Breast epithelium (tissue), 3 donors: ENCODE measurements around the gene RBBP8.

Experiments used
- POLR2A ChIP-seq: fragments of 450-650 bp; IDR thresholded peaks from one replicate; pipeline ENCODE4 v1.6.1; 2016; ENCODE audit warnings: antibody characterized with exemption, mild to moderate bottlenecking, moderate library complexity
- POLR2AphosphoS5 ChIP-seq, 3 donors: sonication (generic); formaldehyde crosslinking; IDR thresholded peaks; one replicate each; pipeline ENCODE4 v1.6.1; 2017; ENCODE audit warnings: antibody characterized with exemption in 3 of 3
- TF ChIP-seq, protein P1 (sequence below), 3 donors: fragments of 450-650 bp; IDR thresholded peaks; one replicate each; pipeline ENCODE4 v1.5.1; 2016 to 2017; ENCODE audit warnings: antibody characterized with exemption in 3 of 3, mild to moderate bottlenecking in 3 of 3, moderate library complexity in 3 of 3

DNA sequence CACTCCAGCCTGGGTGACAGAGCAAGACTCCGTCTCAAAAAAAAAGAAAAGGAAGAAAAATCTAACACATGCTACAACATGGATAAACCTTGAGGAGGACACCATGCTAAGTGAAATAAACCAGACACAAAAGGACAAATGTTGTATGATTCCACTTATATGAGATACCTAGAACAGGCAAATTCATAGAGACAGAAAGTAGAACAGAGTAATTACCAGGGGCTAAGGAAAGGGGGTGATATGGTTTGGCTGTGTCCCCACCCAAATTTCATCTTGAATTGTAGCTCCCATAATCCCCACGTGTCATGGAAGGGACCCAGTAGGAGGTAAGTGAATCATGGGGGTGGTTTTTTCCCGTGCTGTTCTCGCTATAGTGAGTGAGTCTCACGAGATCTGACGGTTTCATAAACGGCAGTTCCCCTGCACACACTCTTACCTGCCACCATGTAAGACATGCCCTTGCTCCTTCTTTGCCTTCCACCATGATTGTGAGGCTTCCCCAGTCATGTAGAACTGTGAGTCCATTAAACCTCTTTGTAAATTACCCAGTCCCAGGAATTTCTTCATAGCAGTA lies 110.8 kb downstream of the RBBP8 start:
- TF ChIP-seq, protein P1, sequence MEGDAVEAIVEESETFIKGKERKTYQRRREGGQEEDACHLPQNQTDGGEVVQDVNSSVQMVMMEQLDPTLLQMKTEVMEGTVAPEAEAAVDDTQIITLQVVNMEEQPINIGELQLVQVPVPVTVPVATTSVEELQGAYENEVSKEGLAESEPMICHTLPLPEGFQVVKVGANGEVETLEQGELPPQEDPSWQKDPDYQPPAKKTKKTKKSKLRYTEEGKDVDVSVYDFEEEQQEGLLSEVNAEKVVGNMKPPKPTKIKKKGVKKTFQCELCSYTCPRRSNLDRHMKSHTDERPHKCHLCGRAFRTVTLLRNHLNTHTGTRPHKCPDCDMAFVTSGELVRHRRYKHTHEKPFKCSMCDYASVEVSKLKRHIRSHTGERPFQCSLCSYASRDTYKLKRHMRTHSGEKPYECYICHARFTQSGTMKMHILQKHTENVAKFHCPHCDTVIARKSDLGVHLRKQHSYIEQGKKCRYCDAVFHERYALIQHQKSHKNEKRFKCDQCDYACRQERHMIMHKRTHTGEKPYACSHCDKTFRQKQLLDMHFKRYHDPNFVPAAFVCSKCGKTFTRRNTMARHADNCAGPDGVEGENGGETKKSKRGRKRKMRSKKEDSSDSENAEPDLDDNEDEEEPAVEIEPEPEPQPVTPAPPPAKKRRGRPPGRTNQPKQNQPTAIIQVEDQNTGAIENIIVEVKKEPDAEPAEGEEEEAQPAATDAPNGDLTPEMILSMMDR (IDR thresholded peaks at IDR 0.05): no peak
- TF ChIP-seq POLR2A: no peak
- no peak for TF ChIP-seq POLR2AphosphoS5 (IDR thresholded peaks at IDR 0.05)
